B cell (primary cell): ENCODE measurements around the gene TLE2. TPM values are rescaled to one million over a fixed set of nuclear protein-coding genes. Genes with fewer than 3 reads are reported as not detected.

Experiments used
- ATAC-seq: fragments of 200-7000 bp; cut with Tn5 transposase; one replicate; pipeline ENCODE4 v1.10.0; 2021; ENCODE audit warnings: low read depth, mild to moderate bottlenecking, moderate number of reproducible peaks, moderate library complexity
- CTCF ChIA-PET: fragments of 350-600 bp; sonication (Branson Sonifier 250); formaldehyde crosslinking; loops from one replicate; lab custom pipeline; 2021; ENCODE audit warnings: antibody characterized with exemption, inconsistent platforms; lab: Charles Lee
- POLR2A ChIA-PET: fragments of 350-600 bp; sonication (Branson Sonifier 250); formaldehyde crosslinking; loops from one replicate; lab custom pipeline; 2021; ENCODE audit warnings: antibody characterized with exemption; lab: Charles Lee
- DNase-seq: peaks from one replicate; pipeline ENCODE4 v3.0.0; 2013
- H2AFZ ChIP-seq: 2 replicates; pipeline ENCODE4 v1.6.1; 2012; ENCODE audit warnings: mild to moderate bottlenecking, low read depth, low read length; ENCODE audit not compliant: insufficient read depth, poor library complexity, severe bottlenecking
- H3K27ac ChIP-seq, 2 donors: 1 replicate in 1 of 2; 2 replicates in 1 of 2; pipeline ENCODE4 v1.5.1; 2012 to 2013; ENCODE audit warnings: low read length in 2 of 2, mild to moderate bottlenecking in 2 of 2, moderate library complexity in 1 of 2
- H3K27me3 ChIP-seq, 4 experiments: fragments of 200-600 bp in 1 of 4; sonication (generic) in 1 of 4; replicated peaks in 1 of 4; 1 replicate in 2 of 4; 2 replicates in 2 of 4; pipeline versions ENCODE4 v1.6.1 to v1.7.0; 2013 to 2016; ENCODE audit warnings: low read length in 3 of 4, mild to moderate bottlenecking in 2 of 4, mixed read lengths in 1 of 4, moderate library complexity in 1 of 4; ENCODE audit not compliant: insufficient read depth in 4 of 4, control insufficient read depth in 3 of 4; ENCODE audit errors: control extremely low read depth in 1 of 4
- H3K36me3 ChIP-seq, 2 experiments: replicated peaks in 1 of 2; 1 replicate in 1 of 2; 2 replicates in 1 of 2; pipeline versions ENCODE4 v1.6.1 to v1.7.1; 2013; ENCODE audit warnings: low read length in 1 of 2; ENCODE audit not compliant: insufficient read depth in 2 of 2, control insufficient read depth in 1 of 2; ENCODE audit errors: control extremely low read depth in 1 of 2, extremely low read depth in 1 of 2
- H3K4me1 ChIP-seq, 2 donors: fragments of 200-600 bp in 1 of 2; sonication (generic) in 1 of 2; 1 replicate in 1 of 2; 2 replicates in 1 of 2; pipeline versions ENCODE4 v1.5.1 to v1.6.1; 2013 to 2017; ENCODE audit warnings: low read length in 2 of 2; ENCODE audit not compliant: control insufficient read depth in 2 of 2, insufficient read depth in 2 of 2
- H3K4me2 ChIP-seq: replicated peaks from 2 replicates; pipeline ENCODE3; 2012; ENCODE audit warnings: mild to moderate bottlenecking, low read depth, low read length; ENCODE audit not compliant: poor library complexity, severe bottlenecking
- H3K4me3 ChIP-seq, 5 experiments: fragments of 200-600 bp in 1 of 5; sonication (generic) in 1 of 5; 1 replicate in 3 of 5; 2 replicates in 2 of 5; pipeline versions ENCODE4 v1.5.1 to v1.7.0; 2011 to 2016; ENCODE audit warnings: low read length in 4 of 5, mild to moderate bottlenecking in 4 of 5, low read depth in 2 of 5, control low read depth in 1 of 5, moderate library complexity in 1 of 5; ENCODE audit not compliant: insufficient read depth in 1 of 5; ENCODE audit errors: control extremely low read depth in 1 of 5, extremely low read depth in 1 of 5
- H3K79me2 ChIP-seq: fragments of 200-600 bp; sonication (generic); one replicate; pipeline ENCODE4 v1.6.0; 2016; ENCODE audit warnings: low read length; ENCODE audit not compliant: control insufficient read depth, insufficient read depth
- H3K9ac ChIP-seq: fragments of 200-600 bp; sonication (generic); 2 replicates; pipeline ENCODE4 v1.6.1; 2017; ENCODE audit warnings: mild to moderate bottlenecking, low read length, moderate library complexity
- H3K9me3 ChIP-seq, 3 donors: one replicate each; pipeline versions ENCODE4 v1.6.1 to v1.7.1; 2013; ENCODE audit warnings: low read length in 2 of 3; ENCODE audit not compliant: control insufficient read depth in 2 of 3, insufficient read depth in 1 of 3; ENCODE audit errors: control extremely low read depth in 1 of 3
- H4K20me1 ChIP-seq: 2 replicates; pipeline ENCODE4 v1.6.0; 2012; ENCODE audit warnings: mild to moderate bottlenecking, low read length; ENCODE audit not compliant: insufficient read depth, control insufficient read depth, poor library complexity, severe bottlenecking
- H3K27ac Mint-ChIP-seq: one replicate; pipeline ENCODE4 v1.8.0; 2021; ENCODE audit warnings: mixed read lengths
- H3K27me3 Mint-ChIP-seq: one replicate; pipeline ENCODE4 v1.8.0; 2021; ENCODE audit warnings: mixed read lengths
- H3K4me1 Mint-ChIP-seq: one replicate; pipeline ENCODE4 v1.8.0; 2021; ENCODE audit warnings: mixed read lengths
- H3K4me3 Mint-ChIP-seq: one replicate; pipeline ENCODE4 v1.8.0; 2021; ENCODE audit warnings: mixed read lengths
- H3K9me3 Mint-ChIP-seq: one replicate; pipeline ENCODE4 v1.8.0; 2022; ENCODE audit warnings: mixed read lengths; ENCODE audit not compliant: insufficient read depth
- CTCF ChIP-seq: fragments of 200-600 bp; IDR thresholded peaks from one replicate; pipeline ENCODE4 v1.8.0; 2022; ENCODE audit warnings: antibody characterized with exemption, mild to moderate bottlenecking
- EZH2 ChIP-seq: IDR thresholded peaks from 2 replicates; pipeline ENCODE4 v1.6.1; 2012; ENCODE audit warnings: borderline replicate concordance, low read depth, mild to moderate bottlenecking, moderate library complexity, low read length; ENCODE audit not compliant: insufficient read depth, poor library complexity, severe bottlenecking
- WGBS: methylation state at CpG from one replicate; pipeline ENCODE4 v1.1.5; 2013; ENCODE audit warnings: missing lambda C conversion rate; ENCODE audit not compliant: insufficient coverage; 5-methylcytosine and 5-hydroxymethylcytosine counted together
- intact Hi-C: fragments of 100-400 bp; cut with micrococcal nuclease; formaldehyde crosslinking; loops from one replicate; pipeline ENCODE4 v1.10.0; 2022
- polyA plus RNA-seq: library from polyadenylated mRNA; depleted of rRNA; stranded (reverse); fragments of >200 nt; gene quantifications from 2 replicates; pipeline ENCODE4 v1.2.3, GENCODE V29; 2012
- total RNA-seq, 2 donors: library from RNA; stranded (reverse); fragments of 120-200 nt in 1 of 2; gene quantifications; 1 replicate in 1 of 2; 2 replicates in 1 of 2; pipeline versions ENCODE4 v1.2.3 to v1.2.4, GENCODE V29; 2013 to 2022

TLE2 gene
- total and polyA plus RNA-seq, 2 donors (not counting 1 experiment from before 2014, with no cell fraction given): 3.0 to 5.3 TPM

DNA sequence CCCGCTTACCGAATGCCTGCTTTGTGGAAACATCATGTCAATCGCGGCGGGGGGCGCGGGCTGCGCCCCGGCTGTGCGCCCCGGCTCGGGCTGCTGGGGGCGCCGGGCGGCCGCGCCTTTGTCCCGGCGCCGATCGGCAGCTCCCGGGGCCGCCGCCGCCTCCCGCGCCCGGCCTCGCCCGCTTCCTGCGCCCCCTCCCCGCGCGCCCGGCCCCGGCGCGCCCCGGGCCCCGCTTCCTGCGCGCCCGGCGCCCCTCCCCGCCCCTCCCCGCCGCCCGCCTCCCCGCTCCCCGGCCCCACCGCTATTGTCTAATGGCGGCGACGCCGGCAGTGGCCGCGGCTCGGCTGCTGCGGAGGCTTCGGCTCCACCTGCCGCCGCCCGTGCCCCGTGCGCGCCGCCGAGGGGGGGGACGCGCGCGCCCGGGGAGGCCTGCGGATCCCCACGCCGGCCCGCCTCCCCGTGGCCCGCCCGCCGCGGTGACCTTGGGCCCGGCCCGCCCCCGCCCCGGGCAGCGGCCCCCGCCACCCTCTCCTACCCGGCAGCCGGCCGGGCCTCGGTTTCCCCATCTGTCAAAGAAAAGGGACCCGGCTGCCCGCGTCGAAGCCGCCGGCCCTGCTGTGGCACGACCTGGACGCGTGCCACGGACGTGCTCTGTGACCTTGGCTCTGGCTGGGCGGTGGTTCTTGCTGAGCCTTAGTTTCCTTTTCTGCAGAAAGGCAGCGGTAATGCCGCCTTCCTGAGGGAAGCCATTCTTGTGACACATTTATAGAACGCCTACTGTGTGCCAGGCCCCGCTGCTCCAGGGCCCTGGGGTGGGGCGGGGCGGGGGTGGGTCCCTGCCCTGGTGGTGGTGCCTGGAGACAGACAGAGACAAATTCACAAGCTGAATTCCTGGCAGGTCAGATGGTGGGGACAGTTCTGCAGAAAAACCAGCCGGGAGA, 33.4 kb upstream of the TLE2 start, which contains the start of gene TLE5:
TSS of gene TLE5 (minus strand) at position 331 of the 941 bp plus-strand sequence. CDS start at position 36, 295 bp downstream.
- H3K27ac ChIP-seq: peak within 1 kb of the TSS; percentile 83 to 90
- peaks cover 33% of the 10 kb centered on the region for H4K20me1 ChIP-seq
- ATAC-seq (peak; percentile 48), DNase-seq (peak; percentile 84)
- H3K79me2 ChIP-seq: peaks cover 37% of the 10 kb centered on the region
- H3K9me3 Mint-ChIP-seq: no peaks in the 10 kb centered on the region
- peak within 1 kb of the TSS; percentile 95 for H3K27ac Mint-ChIP-seq
- H3K4me2 ChIP-seq: peak within 1 kb of the TSS; percentile 92
- no peaks in the 10 kb centered on the region for H3K27me3 ChIP-seq
- H3K4me3 ChIP-seq: peak within 1 kb of the TSS; percentile 44 to 85 (median 80)
- TF ChIP-seq CTCF: no peak
- no peak for TF ChIP-seq EZH2
- peak within 1 kb of the TSS; percentile 82 for H3K9ac ChIP-seq
- peaks cover 46 to 76% of the 10 kb centered on the region in 2 donors for H3K4me1 ChIP-seq
- H3K9me3 ChIP-seq: no peaks in the 10 kb centered on the region
- H2AFZ ChIP-seq: peak within 1 kb of the TSS; percentile 72
- intact Hi-C loops: loop anchor here (10.0 kb wide), 1 partner anchor 122 kb away; the partner anchor contains the start of gene NCLN
- H3K36me3 ChIP-seq: peaks cover 6 to 30% of the 10 kb centered on the region in 2 experiments
- no peaks in the 10 kb centered on the region for H3K27me3 Mint-ChIP-seq
- ChIA-PET CTCF (interaction anchor here (0.6 to 4.6 kb wide), 6 partner anchors 14 to 102 kb away, joined by 3 to 32 read pairs (median 6); no protein-coding TSS in a partner anchor), POLR2A (interaction anchor here (0.6 to 4.0 kb wide), 8 partner anchors 9 to 1416 kb away, joined by 3 to 35 read pairs (median 4); no protein-coding TSS in a partner anchor)
- H3K4me1 Mint-ChIP-seq: peaks cover 61% of the 10 kb centered on the region
- H3K4me3 Mint-ChIP-seq: peak within 1 kb of the TSS; percentile 92
- under 1% methylated on average over 102 of the region's 111 CpGs for WGBS
